Measurements from ENCODE around the gene SMARCA4.

GRCh38 chr19:11031421-11032070 lies 70.7 kb downstream of the SMARCA4 start:
- no peak for TF ChIP-seq CTCF (IDR thresholded peaks at IDR 0.05)
- TF ChIP-seq POLR2A (IDR thresholded peaks at IDR 0.05) = no peak

Measured in lower leg skin (tissue), 3 donors.